Limb (tissue), 2 donors: Measurements from ENCODE around the gene CLEC10A.
"Not testable (repeated sequence)": the region's sequence is repeated elsewhere in the genome, so short reads cannot be mapped to it uniquely, and the experiment has no call there.

ENCODE experiments used
- DNase-seq, 2 donors: peaks; one replicate each; pipeline ENCODE4 v3.0.0-alpha.2; 2016; ENCODE audit errors: extremely low spot score in 2 of 2

The CLEC10A gene

DNA sequence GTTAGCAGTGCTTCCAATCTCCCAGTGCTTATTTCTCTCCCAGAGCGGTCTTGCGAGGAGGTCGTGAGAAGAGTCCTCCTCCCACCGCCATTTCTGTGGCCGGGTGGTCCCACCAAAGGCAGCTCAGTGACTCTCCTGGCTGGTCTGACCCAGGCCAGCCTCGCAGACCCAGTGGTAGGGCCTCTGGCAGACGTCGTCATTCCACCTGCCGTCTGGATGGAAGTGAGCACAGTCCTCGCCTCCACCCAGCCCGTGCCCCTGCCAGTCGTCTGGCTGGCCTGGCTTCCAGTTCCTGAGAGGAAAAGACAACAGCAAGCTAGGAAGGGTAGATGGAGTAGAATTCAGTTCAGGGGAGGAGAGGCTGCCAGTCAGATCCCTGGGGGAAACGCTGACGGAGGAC is 5.1 kb downstream of the CLEC10A start:
- DNase-seq: no peak

DNA sequence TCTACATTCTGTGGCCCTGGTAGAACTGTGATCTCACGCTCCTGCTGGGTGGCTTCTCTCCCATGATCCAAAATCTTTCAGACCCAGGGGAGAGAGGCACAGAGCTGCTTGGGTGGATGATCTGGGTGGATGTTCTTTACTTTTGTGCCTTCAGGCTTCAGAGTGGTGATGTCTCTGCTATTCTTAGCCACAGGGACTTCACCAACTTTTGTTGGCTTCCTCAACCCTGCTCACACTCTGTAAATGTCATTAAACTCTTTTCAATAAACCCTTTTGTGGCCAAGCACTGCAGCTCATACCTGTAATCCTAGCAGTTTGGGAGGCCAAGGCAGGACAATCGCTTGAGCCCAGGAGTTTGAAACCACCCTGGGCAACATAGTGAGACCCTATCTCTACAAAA is 7.6 kb downstream of the CLEC10A start:
- DNase-seq: no peak

DNA sequence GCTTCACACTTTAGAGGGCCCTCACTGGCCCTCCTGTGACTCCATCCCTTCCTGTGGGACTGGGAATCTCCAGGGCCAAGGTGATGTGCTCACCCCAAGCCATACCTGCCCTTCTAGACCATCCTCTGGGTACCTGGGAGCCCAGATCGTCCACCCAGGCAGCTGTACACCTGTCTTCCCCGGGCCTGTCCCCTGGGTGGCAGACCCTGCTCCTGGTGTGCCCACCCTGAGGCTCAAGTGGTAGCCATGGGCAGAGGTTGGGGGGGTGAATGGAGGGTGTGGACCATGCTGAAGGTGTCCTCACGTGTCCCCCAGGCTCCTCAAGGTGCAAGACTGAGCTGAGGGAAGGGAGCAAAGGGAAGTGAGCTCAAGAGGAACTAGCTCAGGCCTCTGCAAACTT is 9.3 kb downstream of the CLEC10A start:
- DNase-seq: no peak

DNA sequence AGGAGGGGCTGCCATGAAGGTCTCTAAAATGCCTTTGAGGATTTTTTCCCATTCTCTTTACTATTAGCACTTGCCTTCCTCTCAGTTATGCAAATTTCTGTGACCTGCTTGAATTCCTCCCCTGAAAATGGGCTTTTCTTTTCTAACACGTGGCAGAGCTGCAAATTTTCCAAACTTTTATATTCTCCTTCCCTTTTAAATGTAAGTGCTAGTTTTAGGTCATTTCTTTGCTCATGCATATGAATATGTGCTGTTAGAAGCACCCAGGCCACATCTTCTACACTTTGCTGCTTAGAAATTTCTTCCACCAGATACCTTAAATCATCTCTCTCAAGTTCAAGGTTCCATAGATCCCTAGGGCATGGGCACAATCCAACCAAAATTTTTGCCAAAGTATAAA is 11.8 kb downstream of the CLEC10A start:
- DNase-seq: no peak

DNA sequence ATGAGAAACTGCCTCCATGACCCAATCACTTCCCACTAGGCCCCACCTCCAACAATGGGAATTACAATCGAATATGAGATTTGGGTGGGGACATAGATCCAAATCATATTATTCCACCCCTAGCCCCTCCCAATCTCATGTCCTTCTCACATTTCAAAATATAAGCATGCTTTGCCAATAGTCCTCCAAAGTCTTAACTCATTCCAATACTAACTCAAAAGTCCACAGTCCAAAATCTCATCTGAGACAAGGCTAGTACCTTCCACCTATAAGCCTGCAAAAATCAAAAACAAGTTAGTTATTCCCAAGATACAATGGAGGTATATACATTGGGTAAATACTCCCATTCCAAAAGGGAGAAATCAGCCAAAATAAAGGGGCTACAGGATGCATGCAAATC is 12.9 kb downstream of the CLEC10A start:
- no peak for DNase-seq

DNA sequence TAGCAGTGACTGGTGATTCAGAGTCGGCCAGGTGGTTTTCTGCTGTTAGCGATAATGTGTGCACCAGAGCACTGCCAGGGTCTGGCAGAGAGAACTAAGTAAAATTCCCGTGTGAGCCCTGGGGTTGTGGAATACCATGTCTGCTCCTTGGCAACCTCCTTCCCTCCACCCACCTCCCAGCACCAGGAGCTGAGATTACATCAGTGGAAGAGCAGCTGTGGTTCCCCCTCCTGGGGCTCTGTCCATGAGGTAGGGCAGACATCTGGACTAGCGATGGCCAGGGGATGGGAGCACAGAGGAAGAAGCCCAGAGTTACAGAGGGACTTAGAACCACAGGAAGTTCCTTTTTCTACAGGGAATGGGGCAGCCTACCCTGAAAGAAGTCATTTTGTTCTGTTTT is 15.8 kb downstream of the CLEC10A start:
- peak; percentile 6 to 38 for DNase-seq

DNA sequence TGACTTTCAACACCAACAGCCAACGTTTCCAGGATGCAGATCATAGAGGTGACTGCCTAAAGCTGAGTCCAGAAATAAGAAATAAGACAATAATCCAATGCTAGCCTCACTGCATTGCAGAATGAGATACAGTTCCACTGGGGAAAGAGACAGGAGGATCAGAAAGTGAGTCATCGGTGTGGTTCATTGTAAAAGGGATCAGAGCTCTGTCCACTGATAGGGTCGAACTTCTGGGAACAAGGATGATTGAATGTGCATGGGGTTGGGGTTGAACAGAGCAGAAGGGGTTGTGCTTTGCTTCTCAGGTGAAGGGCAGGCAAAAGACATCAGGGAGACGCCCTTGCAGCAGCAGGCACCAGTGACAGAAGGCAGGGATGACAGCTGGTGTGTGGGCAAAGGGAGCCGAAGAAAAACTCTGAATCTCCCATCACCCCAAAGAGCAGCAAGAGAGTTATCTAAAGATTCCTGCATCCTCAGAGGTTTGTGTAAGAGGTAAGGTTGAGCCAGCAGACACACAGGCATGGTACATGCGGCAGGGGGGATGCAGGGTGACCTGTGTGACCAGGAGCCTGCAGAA is 16.4 kb downstream of the CLEC10A start:
- no peak for DNase-seq

DNA sequence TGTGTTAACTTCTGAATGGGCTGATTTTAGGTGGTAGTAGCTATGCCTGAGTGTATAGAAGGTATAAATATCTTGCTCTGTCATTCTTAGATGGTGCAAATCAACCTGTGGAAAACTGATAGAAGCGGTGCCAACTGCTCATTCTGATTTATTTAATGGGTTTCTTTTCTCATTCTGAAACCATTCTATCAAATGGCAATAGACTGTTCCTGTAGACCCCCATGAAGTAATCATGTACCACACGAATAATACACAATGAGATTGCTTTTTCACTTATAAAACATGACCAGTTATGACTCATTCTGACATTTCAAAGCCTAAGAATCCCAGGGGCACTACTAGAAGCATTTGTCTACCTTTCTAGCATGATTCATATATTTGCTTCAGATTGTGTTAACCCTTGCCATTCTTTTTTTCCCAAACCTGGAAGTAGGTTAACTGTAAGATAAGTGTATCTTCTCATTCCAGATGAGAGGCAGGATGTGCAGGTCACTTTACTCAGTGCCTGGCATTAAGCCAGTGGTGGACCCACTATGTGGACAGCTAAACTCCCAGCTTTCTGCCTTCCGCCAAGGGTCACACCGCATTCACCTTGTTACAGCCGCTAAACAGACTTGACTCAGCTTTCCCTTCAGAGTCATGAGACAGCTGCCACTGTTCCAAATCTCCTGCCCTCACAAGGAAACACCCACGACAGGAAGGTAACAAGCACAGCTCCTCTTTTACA is 19.7 kb downstream of the CLEC10A start:
- DNase-seq: no peak

DNA sequence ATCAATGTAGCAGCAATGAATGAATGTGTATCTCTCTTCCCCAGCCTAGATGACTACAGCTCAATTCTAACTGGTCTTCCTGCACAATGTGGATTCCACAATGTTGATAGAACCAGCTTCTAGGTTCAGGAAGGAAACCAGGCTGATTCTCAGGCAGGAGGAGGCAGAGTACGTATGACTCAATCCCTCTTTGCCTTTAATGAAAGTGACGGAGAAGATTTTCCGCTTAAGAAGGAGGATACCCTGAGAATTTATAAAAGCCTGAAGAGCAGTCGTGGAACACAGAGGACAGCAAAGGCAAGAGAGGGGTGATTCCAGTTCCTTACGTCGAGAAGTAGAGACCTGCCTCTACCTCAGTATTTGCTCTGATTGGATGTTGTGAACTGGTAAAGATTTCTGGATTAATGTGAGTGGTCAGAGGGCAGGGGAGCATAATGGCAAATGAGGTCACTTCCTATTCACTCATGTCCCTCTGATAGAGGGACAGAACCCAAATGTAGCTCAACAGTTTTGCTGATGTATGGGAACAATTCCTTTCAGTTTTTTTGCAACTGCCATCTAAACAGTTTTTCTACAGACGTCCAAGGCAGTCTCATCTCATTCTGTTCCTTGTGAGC is 21.1 kb downstream of the CLEC10A start:
- no peak for DNase-seq

DNA sequence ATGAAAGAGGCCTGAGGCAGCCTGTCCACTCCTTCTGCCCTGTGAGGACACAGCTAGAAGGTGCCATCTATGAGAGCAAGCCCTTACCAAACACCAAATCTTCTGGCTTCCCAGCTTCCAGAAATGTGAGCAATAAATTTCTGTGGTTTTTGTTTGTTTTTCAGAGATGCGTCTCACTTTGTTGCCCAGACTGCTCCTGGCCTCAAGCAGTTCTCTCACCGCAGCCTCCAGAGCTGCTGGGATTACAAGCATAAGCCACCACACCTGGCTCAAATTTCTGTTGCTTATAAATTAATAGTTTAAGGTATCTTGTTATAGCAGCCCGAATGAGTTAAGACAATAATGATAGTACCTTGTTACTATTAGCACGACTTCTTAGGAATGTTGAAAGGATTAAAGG is 23.7 kb downstream of the CLEC10A start:
- no peak for DNase-seq

DNA sequence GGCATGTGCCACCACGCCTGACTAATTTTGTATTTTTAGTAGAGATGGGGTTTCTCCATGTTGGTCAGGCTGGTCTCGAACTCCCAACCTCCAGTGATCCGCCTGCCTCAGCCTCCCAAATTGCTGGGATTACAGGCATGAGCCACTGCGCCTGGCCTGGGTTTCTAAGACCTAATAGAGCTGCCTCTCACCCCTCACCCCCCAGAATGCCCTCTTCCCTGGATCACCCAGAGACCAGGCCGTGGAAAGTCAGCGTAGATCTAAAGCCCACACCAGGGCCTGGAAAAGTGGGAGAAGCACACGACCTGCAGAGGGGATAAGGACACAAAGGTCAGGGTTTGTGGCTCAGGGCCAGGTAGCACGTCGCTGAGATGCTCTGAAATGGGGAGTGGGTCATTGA is 29.5 kb downstream of the CLEC10A start:
- not testable (repeated sequence) for DNase-seq

DNA sequence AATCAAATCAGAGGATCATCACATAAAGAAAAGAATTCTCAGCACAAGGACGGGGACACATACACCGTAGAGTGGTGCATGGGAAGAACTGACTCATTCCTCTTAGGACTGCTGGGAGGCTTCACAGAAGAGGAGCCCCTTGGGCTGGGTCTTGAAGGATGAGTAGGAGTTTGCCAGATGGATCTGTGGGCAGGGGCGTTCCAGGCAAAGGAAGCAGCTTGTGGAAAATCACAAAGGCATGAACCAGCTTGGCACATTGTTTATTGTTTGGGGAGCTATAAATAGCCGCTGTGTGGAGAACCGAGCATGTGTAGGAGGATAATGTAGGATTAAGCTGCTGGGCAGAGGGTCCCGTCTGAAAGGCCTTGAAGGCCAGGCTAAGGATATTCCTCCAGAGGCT is 31.1 kb downstream of the CLEC10A start:
- no peak for DNase-seq

DNA sequence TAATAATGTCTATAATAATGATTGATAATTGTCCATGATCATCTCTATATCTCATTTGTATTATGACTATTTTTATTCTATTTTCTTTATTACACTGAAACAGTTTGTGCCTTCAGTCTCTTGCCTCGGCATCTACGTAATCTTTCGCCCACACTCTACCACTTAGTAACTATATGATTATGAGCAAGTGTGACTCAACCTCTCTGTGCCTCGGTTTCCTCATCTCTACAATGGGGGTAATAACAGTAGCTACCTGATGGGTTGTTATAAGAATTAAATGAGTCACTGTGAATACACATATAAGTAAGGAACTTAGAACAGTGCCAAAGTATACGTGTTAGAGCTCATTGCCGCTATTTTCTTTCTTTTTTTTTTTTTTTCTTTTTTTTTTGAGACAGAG is 32.5 kb downstream of the CLEC10A start:
- no peak for DNase-seq

DNA sequence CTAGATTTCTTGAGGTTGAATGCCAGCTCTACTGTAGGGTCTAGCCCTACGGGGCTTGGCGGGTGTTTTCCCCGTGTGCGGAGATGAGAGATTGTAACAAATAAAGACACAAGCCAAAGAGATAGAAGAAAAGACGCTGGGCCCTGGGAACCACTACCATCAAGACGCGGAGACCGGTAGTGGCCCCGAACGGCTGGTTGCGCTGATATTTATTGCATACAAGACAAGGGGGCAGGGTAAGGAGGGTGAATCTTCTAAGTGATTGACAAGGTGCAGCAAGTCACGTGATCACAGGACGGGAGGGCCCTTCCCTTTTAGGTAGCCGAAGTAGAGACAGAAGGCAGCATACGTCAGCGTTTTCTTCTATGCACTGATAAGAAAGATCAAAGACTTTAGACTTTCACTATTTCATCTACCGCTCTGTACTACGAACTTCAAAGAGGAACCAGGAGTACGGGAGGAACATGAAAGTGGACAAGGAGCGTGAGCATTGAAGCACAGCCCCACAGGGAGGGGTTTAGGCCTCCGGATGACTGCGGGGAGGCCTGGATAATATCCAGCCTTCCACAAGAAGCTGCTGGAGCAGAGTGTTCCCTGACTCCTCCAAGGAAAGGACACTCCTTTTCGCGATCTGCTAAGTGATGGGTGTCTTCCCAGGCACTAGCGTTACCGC is 33.2 kb downstream of the CLEC10A start:
- DNase-seq: not testable (repeated sequence)

DNA sequence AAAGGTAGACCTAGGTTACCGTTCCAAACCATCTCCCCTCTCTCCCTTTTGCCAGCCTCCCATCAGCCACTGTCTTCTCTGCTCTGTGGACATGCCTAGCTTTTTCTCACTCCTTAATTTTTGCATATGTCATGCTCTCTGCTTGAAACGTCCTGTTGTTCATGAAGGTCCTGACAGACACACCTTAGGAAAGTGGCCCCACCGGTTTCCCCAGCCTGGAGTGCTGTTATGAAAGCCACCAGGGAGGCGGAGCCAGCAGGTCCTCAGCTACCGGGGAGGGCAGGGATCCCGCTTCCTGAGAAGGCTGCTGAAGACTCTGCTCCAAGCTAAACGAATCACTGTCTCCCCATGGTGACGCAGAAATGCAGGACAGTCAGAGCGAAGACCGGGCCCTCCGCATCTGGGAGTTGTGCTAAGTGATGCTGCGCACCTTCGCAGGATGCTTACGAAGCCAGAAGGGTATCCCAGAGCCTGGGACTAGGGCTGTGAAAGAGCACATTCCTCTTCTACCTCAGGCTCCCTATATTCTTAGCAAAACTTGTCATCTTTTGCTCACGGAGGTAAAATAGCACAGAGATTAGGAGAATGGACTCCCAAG is 33.8 kb downstream of the CLEC10A start:
- DNase-seq: peak in 1 of 2 donors; percentile 56

DNA sequence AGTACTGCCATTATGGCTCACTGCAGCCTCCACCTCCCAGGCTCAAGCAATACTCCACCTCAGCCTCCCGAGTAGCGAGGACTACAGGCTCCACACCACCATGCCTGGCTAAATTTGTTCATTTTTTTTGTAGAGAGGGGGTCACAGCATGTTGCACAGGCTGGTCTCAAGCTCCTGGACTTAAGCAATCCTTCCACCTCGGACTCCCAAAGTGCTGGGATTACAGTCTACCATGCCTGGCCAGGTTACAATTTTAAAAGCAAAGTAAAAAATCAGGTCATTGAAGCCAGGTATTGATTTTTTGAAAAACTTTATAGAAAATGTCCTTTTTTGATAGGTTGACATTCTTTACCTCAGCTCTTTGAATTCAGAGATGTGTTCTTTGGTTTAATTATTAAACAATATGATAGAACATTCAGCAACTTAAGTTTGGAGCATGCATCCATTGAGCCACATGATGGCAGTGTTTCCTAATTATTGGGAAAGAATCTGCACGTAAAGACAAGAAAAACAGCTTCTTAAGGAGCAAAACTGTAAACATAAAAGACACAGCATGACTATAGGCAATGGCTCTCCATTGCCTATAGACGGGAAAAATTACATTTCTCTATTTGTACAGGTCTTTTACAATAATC is 34.4 kb downstream of the CLEC10A start:
- DNase-seq: peak in 1 of 2 donors; percentile 76

DNA sequence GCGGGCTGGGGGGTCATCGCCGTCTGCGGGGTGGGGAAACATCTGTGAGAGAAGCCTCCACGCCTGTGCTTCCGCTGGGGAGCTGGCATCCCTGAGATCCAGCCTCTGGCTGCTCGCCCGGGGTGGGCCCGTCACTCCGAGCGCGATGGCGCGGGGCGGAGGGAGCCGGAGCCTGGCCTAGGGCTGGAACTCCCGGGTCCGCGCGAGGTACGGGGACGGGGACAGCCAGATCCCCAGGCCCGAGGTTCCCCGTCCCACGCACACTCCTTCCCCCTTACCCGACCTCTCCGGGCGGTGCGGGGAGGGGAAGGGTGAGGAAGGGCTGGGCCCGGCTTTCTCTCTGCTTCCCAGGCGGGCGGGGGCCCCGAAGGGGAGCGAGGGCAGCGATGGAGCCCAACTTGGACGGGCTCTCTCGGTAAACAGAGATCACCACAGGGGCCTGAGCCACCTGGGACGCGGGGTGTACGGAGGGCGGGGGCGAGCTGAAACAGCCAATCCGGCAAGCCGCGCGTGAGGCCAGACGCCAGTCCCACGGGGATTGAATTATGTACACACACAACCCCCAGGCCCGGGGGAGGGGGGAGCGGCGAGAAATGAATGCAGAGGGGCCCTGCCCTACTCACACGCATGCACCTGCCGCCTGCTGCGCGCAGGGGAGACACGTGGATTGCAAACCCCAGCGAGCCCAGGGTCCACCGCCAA is 36.4 kb downstream of the CLEC10A start, which contains the start of gene SLC16A11:
SLC16A11 (minus strand) TSS at position 596 of the 702 bp plus-strand sequence; CDS start at position 17, 579 bp downstream.
- peak in 1 of 2 donors; percentile 71 for DNase-seq

DNA sequence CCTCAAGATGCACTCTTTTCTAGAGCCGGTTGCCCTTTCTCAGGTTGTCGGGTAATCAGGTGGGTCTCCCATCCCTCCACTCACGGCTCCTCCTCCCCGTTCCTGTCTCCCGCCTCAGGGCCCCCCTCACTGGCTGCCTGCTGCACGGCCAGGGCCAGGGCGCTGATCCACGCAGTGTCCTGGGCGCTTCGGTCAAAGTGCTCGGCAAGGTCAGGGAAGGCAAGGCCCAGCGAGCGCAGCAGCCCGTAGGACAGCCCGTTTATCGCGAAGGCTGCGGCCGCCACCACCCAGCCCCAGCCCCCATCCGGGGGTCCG is 36.9 kb downstream of the CLEC10A start:
- DNase-seq: no peak

DNA sequence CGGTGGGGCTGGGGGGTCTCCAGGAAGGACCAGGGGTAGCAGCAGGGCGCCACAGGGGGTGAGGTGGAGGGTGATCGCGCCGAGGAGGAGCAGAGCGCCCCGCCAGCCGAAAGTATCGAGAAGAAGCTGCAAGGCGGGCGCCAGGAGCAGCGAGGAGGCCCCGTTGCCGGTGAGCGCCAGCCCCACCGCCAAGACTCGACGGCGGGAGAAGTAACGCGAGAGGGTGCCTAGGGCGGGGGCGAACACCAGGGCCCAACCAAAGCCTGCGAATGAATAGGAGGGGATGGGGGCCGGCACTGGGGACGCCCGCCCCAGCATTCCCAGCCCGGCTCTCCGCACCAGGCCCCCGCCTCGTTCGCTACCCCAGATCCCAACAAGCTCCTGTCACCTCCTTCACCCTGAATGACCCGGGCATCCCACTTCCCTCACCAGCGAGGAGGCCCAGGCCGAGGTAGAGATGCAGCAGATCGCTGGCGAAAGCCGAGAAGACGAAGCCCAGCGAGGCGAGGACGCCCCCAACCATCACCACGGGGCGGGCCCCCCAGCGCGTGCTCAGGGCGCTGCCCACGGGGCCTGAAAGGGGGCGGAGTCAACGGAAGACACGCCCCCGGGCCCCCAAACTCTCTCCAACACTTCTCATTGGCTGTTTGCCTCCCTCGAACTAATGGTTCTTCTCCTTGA is 37.4 kb downstream of the CLEC10A start:
- no peak for DNase-seq
